HepG2 (cell line): ENCODE results near the gene ST8SIA6. TPM values are rescaled to one million over a fixed set of nuclear protein-coding genes. Genes with fewer than 3 reads are reported as not detected.

ENCODE experiments used
- ATAC-seq: fragments of 200-7000 bp; cut with Tn5 transposase; 3 replicates; pipeline ENCODE4 v1.9.1; 2020; ENCODE audit warnings: mild to moderate bottlenecking, moderate library complexity
- BruUV-seq: library from RNA; stranded (reverse); fragments of 400-500 nt; replicated peaks from 2 replicates; lab custom pipeline; 2021; lab: Mats Ljungman, UMichigan
- CTCF ChIA-PET: fragments of 300-600 bp; formaldehyde crosslinking; extraction: SDS; loops from one replicate; lab custom pipeline; 2021; ENCODE audit warnings: low total read pairs, inconsistent platforms, low intra/inter-chr PET ratio; lab: Yijun Ruan, JAX
- POLR2A ChIA-PET: fragments of 350-600 bp; sonication (Branson Sonifier 250); formaldehyde crosslinking; loops from one replicate; lab custom pipeline; 2020; ENCODE audit warnings: antibody characterized with exemption, inconsistent platforms; lab: Yijun Ruan, JAX
- DNase-seq: peaks from one replicate; pipeline ENCODE4 v3.0.0-alpha.2; 2015; ENCODE audit warnings: low spot score
- FAIRE-seq: peaks from 3 replicates; lab custom pipeline; 2011; peaks lifted over from hg19 to GRCh38; lab: Jason Lieb, UNC
- H2AFZ ChIP-seq: one replicate; pipeline ENCODE4 v1.6.1; 2011; ENCODE audit warnings: low read length, inconsistent platforms
- H3K27ac ChIP-seq: fragments of 300-600 bp; 3 replicates; pipeline ENCODE4 v1.8.0; 2011; ENCODE audit warnings: mixed run types, mild to moderate bottlenecking, mixed read lengths, low read length, inconsistent platforms; ENCODE audit not compliant: insufficient read depth; ENCODE audit errors: extremely low read length
- H3K27me3 ChIP-seq, 2 experiments: fragments of 200-600 bp in 1 of 2; 2 replicates in 1 of 2; 3 replicates in 1 of 2; pipeline versions ENCODE4 v1.6.0 to v1.8.0; 2011; ENCODE audit warnings: low read length in 2 of 2, mild to moderate bottlenecking in 2 of 2, moderate library complexity in 2 of 2, inconsistent platforms in 1 of 2; ENCODE audit not compliant: insufficient read depth in 2 of 2, control insufficient read depth in 1 of 2
- H3K36me3 ChIP-seq, 2 experiments: fragments of 200-600 bp in 1 of 2; replicated peaks in 1 of 2; 2 replicates in 1 of 2; 3 replicates in 1 of 2; pipeline versions ENCODE4 v1.5.1 to v1.8.0; 2011; ENCODE audit warnings: low read length in 2 of 2, inconsistent platforms in 1 of 2; ENCODE audit not compliant: insufficient read depth in 2 of 2, control insufficient read depth in 1 of 2
- H3K4me1 ChIP-seq: 2 replicates; pipeline ENCODE4 v1.5.1; 2012; ENCODE audit warnings: low read length, inconsistent platforms; ENCODE audit not compliant: insufficient read depth
- H3K4me2 ChIP-seq: 2 replicates; pipeline ENCODE4 v1.6.0; 2011; ENCODE audit warnings: low read depth, low read length, inconsistent platforms
- H3K4me3 ChIP-seq, 3 experiments: fragments of 200-600 bp in 1 of 3; sonication (generic), shearing (Covaris generic) in 1 of 3; replicated peaks in 1 of 3; 2 replicates each; pipeline ENCODE4 v1.5.1; 2011 to 2016; ENCODE audit warnings: low read length in 3 of 3, inconsistent platforms in 2 of 3, low read depth in 2 of 3, mild to moderate bottlenecking in 2 of 3, control low read depth in 1 of 3, mixed read lengths in 1 of 3; ENCODE audit not compliant: insufficient read depth in 1 of 3
- H3K79me2 ChIP-seq: one replicate; pipeline ENCODE4 v1.6.1; 2011; ENCODE audit warnings: low read length, inconsistent platforms; ENCODE audit not compliant: insufficient read depth
- H3K9ac ChIP-seq: 2 replicates; pipeline ENCODE4 v1.6.0; 2011; ENCODE audit warnings: mild to moderate bottlenecking, low read depth, low read length, inconsistent platforms; ENCODE audit not compliant: insufficient read depth
- H3K9me3 ChIP-seq: 2 replicates; pipeline ENCODE4 v1.5.1; 2012; ENCODE audit warnings: mild to moderate bottlenecking, low read length
- H4K20me1 ChIP-seq: 2 replicates; pipeline ENCODE4 v1.6.0; 2011; ENCODE audit warnings: inconsistent platforms, mild to moderate bottlenecking, low read length, moderate library complexity; ENCODE audit not compliant: insufficient read depth
- FOXM1 ChIP-seq: sonication (generic); formaldehyde crosslinking; IDR thresholded peaks from 2 replicates; pipeline ENCODE4 v1.5.0; 2020; ENCODE audit warnings: missing genetic modification reagents
- KAT2B ChIP-seq: fragments of 150-350 bp; IDR thresholded peaks from 2 replicates; pipeline ENCODE4 v1.6.1; 2014; ENCODE audit warnings: low read depth, low read length, borderline replicate concordance
- MED13 ChIP-seq: sonication (generic); formaldehyde crosslinking; IDR thresholded peaks from 2 replicates; pipeline ENCODE4 v1.5.0; 2020; ENCODE audit warnings: missing genetic modification reagents
- RFX3 ChIP-seq: IDR thresholded peaks from 2 replicates; pipeline ENCODE4 v1.6.1; 2016; ENCODE audit warnings: missing biosample characterization, missing genetic modification reagents
- ZFP36L2 ChIP-seq: sonication (generic); formaldehyde crosslinking; IDR thresholded peaks from 2 replicates; pipeline ENCODE4 v1.4.0; 2020; ENCODE audit warnings: missing genetic modification reagents
- ZNF432 ChIP-seq: sonication (generic); formaldehyde crosslinking; IDR thresholded peaks from 2 replicates; pipeline ENCODE4 v1.5.0; 2020; ENCODE audit warnings: missing genetic modification reagents, mild to moderate bottlenecking, borderline replicate concordance
- ZNF446 ChIP-seq: sonication (generic); formaldehyde crosslinking; IDR thresholded peaks from 2 replicates; pipeline ENCODE4 v1.5.0; 2020; ENCODE audit warnings: mild to moderate bottlenecking, missing genetic modification reagents
- WGBS: methylation state at CpG from one replicate; pipeline ENCODE4 v1.1.6; 2017; ENCODE audit warnings: low lambda C conversion rate; 5-methylcytosine and 5-hydroxymethylcytosine counted together
- in situ Hi-C: cut with HindIII; loops from 2 replicates; pipeline ENCODE4 v1.10.0; 2017; ENCODE audit warnings: low pct_unique_long_range_greater_than_20kb; ENCODE audit not compliant: extremely low pct_ligation_motif_present
- intact Hi-C: fragments of 100-400 bp; cut with micrococcal nuclease; formaldehyde crosslinking; loops from one replicate; pipeline ENCODE4 v1.10.0; 2022; ENCODE audit not compliant: unreplicated experiment
- polyA plus RNA-seq, 8 experiments: library from polyadenylated mRNA; depleted of rRNA in 3 of 8; stranded (reverse) in 7 of 8; unstranded in 1 of 8; fragments of >200 nt; fragmentation: Illumina TruSeq in 4 of 8; extraction: Trizol in 4 of 8; gene quantifications; 2 replicates each; pipeline versions ENCODE4 v1.2.1 to v1.2.3, GENCODE V29; 2011 to 2016; ENCODE audit warnings: low read depth in 4 of 8, missing spikeins in 1 of 8, mixed read lengths in 1 of 8; ENCODE audit not compliant: insufficient read depth in 1 of 8
- total RNA-seq, 5 experiments: library from RNA; depleted of rRNA; stranded (reverse); fragments of >200 nt; fragmentation: Illumina TruSeq; extraction: Trizol; gene quantifications; 2 replicates each; pipeline ENCODE4 v1.2.3, GENCODE V29; 2016; ENCODE audit warnings: low read depth in 1 of 5
- TF ChIP-seq, protein P1 (sequence below): sonication (generic); formaldehyde crosslinking; IDR thresholded peaks from 2 replicates; pipeline ENCODE4 v1.4.0; 2020; ENCODE audit warnings: mild to moderate bottlenecking, missing genetic modification reagents
- TF ChIP-seq, protein P2 (sequence below): sonication (generic); formaldehyde crosslinking; IDR thresholded peaks from 2 replicates; pipeline ENCODE4 v1.4.0; 2020; ENCODE audit warnings: mild to moderate bottlenecking, missing genetic modification reagents

Gene ST8SIA6
- total and polyA plus RNA-seq, 2 of the 13 experiments (the other 11 are each of a cell fraction or from before 2014, with no cell fraction given): not detected

DNA sequence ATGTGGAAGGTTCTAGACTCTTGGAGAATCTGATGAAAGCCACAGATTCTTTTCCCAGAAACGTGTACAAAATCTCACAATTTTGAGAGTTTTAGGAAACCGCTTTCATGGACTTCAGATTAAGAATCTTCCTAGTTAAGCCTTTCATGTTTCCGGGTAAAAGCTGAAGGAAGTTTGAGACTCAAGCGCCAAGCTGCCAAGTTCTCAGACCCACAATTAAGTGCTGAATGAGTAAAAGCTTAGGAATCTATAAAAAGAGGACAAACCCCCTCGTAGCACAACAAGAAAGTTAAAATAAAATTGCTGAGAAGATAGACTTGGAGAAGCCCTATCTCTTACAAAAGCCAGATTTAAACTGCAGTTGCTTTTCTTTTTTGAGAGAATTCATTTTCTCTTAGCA lies 99.6 kb downstream of the ST8SIA6 start:
- no peak for FAIRE-seq

More for the DNA sequence above, 99.6 kb downstream of the ST8SIA6 start:
- Histone ChIP-seq H3K4me2 (no peak overlapping the region), H3K4me1 (no peaks in the 10 kb centered on the region), H3K36me3 (no peaks in the 10 kb centered on the region), H3K9me3 (no peaks in the 10 kb centered on the region), H3K79me2 (no peaks in the 10 kb centered on the region), H3K9ac (no peak overlapping the region), H4K20me1 (no peaks in the 10 kb centered on the region), H3K27me3 (no peaks in the 10 kb centered on the region), H3K4me3 (no peak overlapping the region), H3K27ac (no peak overlapping the region), H2AFZ (no peak overlapping the region)
- ATAC-seq (no peak), DNase-seq (no peak)
- TF ChIP-seq ZNF446 (CRISPR knock-in tag) (no peak), ZNF432 (CRISPR knock-in tag) (no peak), KAT2B (no peak), ZFP36L2 (CRISPR knock-in tag) (no peak), MED13 (no peak), FOXM1 (CRISPR knock-in tag) (no peak), RFX3 (no peak)
- TF ChIP-seq, protein P1, sequence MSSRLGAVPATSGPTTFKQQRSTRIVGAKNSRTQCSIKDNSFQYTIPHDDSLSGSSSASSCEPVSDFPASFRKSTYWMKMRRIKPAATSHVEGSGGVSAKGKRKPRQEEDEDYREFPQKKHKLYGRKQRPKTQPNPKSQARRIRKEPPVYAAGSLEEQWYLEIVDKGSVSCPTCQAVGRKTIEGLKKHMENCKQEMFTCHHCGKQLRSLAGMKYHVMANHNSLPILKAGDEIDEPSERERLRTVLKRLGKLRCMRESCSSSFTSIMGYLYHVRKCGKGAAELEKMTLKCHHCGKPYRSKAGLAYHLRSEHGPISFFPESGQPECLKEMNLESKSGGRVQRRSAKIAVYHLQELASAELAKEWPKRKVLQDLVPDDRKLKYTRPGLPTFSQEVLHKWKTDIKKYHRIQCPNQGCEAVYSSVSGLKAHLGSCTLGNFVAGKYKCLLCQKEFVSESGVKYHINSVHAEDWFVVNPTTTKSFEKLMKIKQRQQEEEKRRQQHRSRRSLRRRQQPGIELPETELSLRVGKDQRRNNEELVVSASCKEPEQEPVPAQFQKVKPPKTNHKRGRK (CRISPR knock-in tag): no peak
- TF ChIP-seq, protein P2, sequence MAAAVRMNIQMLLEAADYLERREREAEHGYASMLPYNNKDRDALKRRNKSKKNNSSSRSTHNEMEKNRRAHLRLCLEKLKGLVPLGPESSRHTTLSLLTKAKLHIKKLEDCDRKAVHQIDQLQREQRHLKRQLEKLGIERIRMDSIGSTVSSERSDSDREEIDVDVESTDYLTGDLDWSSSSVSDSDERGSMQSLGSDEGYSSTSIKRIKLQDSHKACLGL (CRISPR knock-in tag): no peak
- 8% methylated on average over 5 of the region's 5 CpGs for WGBS
- intact Hi-C loops (no loop called here), in situ Hi-C loops (no loop called here)
- ChIA-PET POLR2A (no interaction called here), CTCF (no interaction called here)
- BruUV-seq: no TSS peak
